ENCODE data around the gene PDCD4. TPM values are rescaled to one million over a fixed set of nuclear protein-coding genes. Genes with fewer than 3 reads are reported as not detected.
A peak's percentile ranks its signal among the peaks of the same experiment; 100 is the strongest.

PDCD4 gene
- total and polyA plus RNA-seq, 2 of the 13 experiments (the other 11 are each of a cell fraction or from before 2014, with no cell fraction given), result 22.8 to 56.2 TPM

DNA sequence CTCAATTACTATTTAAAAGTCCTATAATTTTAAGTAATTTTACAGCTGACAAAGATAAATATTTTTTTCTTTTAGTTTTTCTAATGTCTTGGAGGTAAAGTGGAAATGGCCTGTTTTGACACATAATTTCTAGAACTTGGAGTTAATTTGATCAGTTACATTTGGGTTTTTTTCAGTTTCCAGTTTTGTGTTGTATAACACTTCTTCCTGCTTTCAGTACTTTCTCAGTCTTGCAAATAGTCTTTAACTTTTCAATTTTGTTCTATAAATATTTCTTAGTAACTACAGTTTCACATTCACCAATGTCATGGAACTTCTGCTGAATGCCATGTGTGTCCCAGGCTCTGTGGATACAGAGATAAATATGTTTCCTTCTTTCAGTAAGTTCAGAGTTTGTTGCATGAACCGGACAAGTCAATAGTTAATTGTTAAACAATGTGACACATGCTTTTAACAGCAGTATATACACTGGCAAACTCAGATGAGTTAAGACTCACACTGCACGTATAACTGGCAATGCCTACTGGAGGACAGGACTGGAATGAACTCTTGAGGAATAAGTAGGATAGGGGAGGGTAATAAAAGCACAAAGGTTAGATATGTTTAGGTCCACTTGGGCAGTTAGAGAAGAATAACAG, 52.2 kb downstream of the PDCD4 start (continued):
- TF ChIP-seq ARID5B (CRISPR knock-in tag; IDR thresholded peaks at IDR 0.05) (peak; percentile 63), ELF3 (CRISPR knock-in tag; IDR thresholded peaks at IDR 0.05) (peak; percentile 71; the same call in 1 of the 2 replicates), HMG20A (CRISPR knock-in tag; IDR thresholded peaks at IDR 0.05; ENCODE audit: borderline replicate concordance) (peak; percentile 40; the same call in 1 of the 2 replicates), HNRNPK (IDR thresholded peaks at IDR 0.05; ENCODE audit: low read depth, low read length, poor library complexity, severe bottlenecking) (no peak), LCORL (IDR thresholded peaks at IDR 0.05) (no peak), LCORL (CRISPR knock-in tag; IDR thresholded peaks at IDR 0.05) (0 out of 2 replicates have a peak, but pooled peaks have one; percentile 30), IRF2 (CRISPR knock-in tag; IDR thresholded peaks at IDR 0.05) (peak; percentile 38; the same call in 1 of the 2 replicates), TEAD2 (CRISPR knock-in tag; IDR thresholded peaks at IDR 0.05) (no peak), ZBTB3 (CRISPR knock-in tag; IDR thresholded peaks at IDR 0.05; ENCODE audit: borderline replicate concordance, low read depth) (no peak), MNT (IDR thresholded peaks at IDR 0.05) (peak; percentile 73), ZNF660 (CRISPR knock-in tag; IDR thresholded peaks at IDR 0.05; ENCODE audit: borderline replicate concordance, low read depth) (no peak), FOSL2 (CRISPR knock-in tag; IDR thresholded peaks at IDR 0.05) (no peak), ZFYVE20 (CRISPR knock-in tag; IDR thresholded peaks at IDR 0.05; ENCODE audit: borderline replicate concordance, low read depth) (no peak), NBN (conservative IDR thresholded peaks at IDR 0.05) (no peak), EHMT2 (IDR thresholded peaks at IDR 0.05; ENCODE audit: borderline replicate concordance, low read depth, low read length) (no peak)
- TF ChIP-seq, protein P1, sequence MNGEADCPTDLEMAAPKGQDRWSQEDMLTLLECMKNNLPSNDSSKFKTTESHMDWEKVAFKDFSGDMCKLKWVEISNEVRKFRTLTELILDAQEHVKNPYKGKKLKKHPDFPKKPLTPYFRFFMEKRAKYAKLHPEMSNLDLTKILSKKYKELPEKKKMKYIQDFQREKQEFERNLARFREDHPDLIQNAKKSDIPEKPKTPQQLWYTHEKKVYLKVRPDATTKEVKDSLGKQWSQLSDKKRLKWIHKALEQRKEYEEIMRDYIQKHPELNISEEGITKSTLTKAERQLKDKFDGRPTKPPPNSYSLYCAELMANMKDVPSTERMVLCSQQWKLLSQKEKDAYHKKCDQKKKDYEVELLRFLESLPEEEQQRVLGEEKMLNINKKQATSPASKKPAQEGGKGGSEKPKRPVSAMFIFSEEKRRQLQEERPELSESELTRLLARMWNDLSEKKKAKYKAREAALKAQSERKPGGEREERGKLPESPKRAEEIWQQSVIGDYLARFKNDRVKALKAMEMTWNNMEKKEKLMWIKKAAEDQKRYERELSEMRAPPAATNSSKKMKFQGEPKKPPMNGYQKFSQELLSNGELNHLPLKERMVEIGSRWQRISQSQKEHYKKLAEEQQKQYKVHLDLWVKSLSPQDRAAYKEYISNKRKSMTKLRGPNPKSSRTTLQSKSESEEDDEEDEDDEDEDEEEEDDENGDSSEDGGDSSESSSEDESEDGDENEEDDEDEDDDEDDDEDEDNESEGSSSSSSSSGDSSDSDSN (CRISPR knock-in tag; IDR thresholded peaks at IDR 0.05), result no peak
- TF ChIP-seq, protein P2, sequence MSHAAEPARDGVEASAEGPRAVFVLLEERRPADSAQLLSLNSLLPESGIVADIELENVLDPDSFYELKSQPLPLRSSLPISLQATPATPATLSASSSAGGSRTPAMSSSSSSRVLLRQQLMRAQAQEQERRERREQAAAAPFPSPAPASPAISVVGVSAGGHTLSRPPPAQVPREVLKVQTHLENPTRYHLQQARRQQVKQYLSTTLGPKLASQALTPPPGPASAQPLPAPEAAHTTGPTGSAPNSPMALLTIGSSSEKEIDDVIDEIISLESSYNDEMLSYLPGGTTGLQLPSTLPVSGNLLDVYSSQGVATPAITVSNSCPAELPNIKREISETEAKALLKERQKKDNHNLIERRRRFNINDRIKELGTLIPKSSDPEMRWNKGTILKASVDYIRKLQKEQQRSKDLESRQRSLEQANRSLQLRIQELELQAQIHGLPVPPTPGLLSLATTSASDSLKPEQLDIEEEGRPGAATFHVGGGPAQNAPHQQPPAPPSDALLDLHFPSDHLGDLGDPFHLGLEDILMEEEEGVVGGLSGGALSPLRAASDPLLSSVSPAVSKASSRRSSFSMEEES (CRISPR knock-in tag; IDR thresholded peaks at IDR 0.05), result peak; percentile 25; the same call in 1 of the 2 replicates
- TF ChIP-seq, protein P3, sequence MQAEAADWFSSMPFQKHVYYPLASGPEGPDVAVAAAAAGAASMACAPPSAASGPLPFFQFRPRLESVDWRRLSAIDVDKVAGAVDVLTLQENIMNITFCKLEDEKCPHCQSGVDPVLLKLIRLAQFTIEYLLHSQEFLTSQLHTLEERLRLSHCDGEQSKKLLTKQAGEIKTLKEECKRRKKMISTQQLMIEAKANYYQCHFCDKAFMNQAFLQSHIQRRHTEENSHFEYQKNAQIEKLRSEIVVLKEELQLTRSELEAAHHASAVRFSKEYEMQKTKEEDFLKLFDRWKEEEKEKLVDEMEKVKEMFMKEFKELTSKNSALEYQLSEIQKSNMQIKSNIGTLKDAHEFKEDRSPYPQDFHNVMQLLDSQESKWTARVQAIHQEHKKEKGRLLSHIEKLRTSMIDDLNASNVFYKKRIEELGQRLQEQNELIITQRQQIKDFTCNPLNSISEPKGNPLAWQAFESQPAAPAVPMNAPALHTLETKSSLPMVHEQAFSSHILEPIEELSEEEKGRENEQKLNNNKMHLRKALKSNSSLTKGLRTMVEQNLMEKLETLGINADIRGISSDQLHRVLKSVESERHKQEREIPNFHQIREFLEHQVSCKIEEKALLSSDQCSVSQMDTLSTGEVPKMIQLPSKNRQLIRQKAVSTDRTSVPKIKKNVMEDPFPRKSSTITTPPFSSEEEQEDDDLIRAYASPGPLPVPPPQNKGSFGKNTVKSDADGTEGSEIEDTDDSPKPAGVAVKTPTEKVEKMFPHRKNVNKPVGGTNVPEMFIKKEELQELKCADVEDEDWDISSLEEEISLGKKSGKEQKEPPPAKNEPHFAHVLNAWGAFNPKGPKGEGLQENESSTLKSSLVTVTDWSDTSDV (CRISPR knock-in tag; IDR thresholded peaks at IDR 0.05), result no peak
